GM12892 (cell line): ENCODE results near the gene TBATA.

Experiments
- POLR2A ChIP-seq: IDR thresholded peaks from 2 replicates; pipeline ENCODE4 v1.6.1; 2011; ENCODE audit warnings: low read depth, low read length, control low read depth
- POLR2AphosphoS5 ChIP-seq: IDR thresholded peaks from 2 replicates; pipeline ENCODE4 v1.6.1; 2011; ENCODE audit warnings: low read depth, low read length, control low read depth
- TAF1 ChIP-seq: IDR thresholded peaks from 2 replicates; pipeline ENCODE4 v1.6.1; 2011; ENCODE audit warnings: low read depth, mild to moderate bottlenecking, control low read depth, low read length, borderline replicate concordance

GRCh38 chr10:70804421-70804808 is 19.2 kb upstream of the TBATA start:
- TF ChIP-seq POLR2A (no peak), TAF1 (no peak), POLR2AphosphoS5 (no peak)
